GM04504 (cell line): ENCODE measurements around the gene ME3.
"Not testable (repeated sequence)": the region's sequence is repeated elsewhere in the genome, so short reads cannot be mapped to it uniquely, and the experiment has no call there.

ENCODE experiments used
- DNase-seq: peaks from one replicate; pipeline ENCODE4 v3.0.0-alpha.2; 2012; ENCODE audit warnings: low read depth

Gene ME3

DNA sequence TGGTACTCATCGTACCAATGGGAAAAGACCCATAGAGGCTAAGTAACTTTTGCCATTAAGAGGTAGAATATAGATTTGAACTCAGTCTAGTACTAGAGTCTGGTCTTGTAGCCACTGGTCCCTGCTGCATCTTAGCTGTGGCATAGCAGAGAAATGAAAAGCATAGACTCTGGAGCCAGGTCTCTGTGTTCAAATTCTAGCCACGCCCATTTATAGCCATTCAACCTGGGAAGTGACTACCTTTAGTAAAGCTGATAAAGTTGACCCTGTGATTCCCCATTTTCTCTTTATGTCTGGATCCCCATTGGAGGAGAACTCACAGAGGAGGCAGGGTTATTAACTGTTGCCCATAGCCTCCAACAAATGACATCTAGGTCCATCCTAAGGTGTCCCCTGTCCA is 113.6 kb downstream of the ME3 start:
- DNase-seq, result no peak

DNA sequence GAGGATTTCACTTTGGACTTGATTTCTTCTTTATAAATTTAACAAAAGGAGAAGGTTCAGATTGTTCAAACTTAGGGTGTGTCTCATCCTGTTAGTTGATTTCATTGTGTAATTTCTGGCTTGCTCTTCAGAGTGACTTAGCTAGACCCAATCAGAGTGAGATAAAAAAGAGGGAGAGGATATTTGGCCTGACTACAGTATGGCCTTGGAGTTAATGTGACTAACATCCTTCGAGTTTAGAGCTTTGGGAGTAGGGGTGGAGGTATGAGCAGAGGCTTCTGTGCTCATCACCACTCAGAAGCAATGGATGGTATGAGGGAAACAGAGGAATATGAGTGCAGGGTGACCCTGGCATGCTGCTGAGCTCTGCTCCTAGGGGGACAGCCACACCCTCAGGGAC is 114.2 kb downstream of the ME3 start:
- no peak for DNase-seq

DNA sequence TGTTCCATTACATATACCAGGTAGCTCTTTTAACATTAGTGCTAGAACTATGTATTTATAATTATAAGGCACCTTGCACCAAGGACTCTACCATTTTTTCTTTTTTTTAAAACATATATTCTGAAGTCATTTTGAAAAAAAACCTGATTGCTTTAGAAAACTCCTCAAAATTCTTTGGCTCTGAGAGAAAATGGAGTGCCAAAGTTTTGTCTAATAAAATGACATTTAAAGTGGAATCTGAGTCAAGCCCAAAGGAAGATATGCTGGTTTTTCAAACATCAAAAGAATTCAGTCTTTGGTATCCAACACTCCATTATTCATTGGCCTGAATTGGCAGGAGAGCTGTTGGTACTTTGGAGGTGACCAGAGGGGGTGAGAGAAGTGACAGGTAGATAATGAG is 116.5 kb downstream of the ME3 start:
- DNase-seq, result no peak

DNA sequence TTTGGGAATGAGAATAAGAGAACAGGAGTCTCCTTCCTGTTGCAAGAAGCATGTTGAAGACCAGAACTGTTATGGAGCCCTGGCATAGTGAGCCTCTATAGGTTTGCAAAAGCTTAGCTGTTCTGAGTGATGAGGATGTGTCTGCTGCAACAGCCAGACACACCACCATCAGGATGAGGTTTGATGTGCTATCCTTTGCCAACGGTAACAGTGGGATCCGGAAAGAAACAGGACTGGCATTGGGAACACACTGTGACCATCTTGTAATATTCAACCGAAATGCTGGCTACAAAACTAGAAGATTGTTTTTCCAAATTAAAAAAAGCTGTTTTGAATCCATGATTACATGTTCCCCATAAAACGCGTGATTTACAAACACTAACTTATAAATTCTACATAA is 117.0 kb downstream of the ME3 start:
- no peak for DNase-seq

DNA sequence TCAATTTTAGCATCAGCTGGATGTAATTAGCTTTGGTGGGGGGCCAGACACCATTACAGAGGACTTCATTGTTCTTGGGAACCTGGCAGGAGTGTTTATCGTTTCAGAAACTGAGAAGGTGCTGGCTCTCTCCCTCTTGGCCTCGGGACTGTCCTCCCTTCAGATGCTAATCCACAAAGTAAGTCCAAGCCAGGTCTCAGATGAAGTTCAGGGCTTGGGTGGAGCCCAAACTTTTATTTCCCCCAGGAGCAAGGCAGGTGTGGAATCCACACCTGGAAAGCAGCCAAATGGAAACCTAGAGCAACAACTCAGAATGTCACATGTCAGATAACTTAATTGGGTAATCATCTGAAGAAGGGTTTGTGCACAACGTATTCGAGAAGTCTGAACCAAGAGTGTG is 119.2 kb downstream of the ME3 start:
- DNase-seq, result no peak

DNA sequence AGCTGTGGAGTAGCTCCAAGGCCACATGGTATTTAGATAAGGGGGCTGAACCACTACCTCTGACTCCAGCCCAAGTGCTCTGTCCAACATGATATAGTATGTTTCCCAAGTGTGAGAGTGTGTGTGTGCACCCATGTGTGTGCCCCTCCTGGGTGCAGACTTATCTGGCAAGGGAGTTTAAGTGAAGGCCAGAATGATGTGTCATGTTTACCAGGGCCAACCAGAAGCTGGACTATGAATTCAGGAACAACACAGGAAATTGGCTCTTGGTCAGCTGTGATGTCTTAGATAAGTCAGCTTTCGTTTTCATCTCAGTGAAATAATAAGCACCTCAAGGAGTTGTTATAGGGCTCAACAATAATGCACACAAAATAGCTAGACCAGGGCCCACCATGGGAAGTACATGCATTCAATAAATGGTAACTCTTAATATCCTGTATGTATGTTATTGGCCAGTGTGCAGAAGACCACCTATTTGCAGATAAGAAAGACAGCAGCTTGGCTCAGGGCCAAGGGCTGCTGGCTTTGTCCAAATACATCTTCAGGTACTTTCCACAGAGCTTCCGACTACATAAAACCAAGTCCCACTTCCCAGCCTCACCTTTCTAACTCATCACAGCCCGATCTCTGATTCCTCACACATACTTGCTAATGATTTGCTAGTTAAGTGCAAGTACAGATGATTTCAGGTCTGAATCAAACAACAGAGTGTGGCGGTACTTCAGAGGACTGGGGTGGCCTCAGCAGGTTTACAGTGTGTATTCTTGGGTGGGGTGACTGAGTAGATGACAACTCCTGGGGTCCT is 120.9 kb downstream of the ME3 start:
- peak; percentile 72 for DNase-seq

DNA sequence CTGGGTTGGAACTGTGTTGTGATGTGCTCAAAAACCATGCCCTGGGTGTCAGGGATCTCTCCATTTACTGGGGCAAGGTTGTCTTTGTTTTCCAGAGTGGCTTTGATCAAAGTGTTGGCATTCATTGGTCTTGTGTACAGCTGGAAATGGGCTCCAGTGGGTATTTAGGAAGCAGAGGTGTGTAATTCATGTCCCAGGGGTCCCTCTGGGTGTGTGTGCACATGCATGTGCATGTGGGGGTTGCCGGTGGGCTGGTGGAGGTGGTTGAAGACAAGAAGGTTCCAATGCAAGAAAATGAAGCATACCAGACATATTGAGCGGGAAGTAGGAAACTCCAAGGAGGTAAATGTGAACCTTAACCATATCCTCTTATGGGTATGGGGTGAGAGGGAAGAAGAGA is 121.7 kb downstream of the ME3 start:
- no peak for DNase-seq

DNA sequence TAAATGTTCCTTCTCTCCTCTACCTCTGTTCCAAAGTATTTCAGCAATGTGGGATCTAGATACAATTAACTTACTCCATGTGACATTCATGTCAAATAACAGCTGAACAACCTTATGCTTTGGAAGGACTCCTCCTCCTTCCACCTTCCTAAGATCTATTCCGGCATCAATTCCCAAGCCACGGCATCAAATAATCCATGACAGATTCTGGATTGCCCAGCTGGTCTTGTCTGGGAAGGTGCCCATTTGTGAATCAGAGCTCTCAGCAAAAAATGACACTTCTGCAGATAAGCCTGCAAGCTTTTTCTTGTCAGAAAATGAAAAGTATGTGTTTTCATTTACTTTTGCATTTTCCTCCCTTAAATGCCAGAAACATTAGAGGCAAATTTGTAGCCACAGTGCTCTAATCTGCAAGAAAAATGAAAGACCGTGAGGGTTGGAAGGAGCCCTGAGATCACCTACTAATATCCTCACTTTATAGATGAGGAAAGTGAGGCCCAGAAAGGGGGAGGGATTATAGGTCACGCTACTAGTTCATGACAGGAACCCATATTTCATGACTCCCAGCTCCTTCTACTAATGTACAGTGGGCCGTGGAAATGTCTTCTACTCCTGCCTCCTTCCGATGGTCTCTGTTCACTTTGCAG is 124.0 kb downstream of the ME3 start:
- DNase-seq, result no peak

DNA sequence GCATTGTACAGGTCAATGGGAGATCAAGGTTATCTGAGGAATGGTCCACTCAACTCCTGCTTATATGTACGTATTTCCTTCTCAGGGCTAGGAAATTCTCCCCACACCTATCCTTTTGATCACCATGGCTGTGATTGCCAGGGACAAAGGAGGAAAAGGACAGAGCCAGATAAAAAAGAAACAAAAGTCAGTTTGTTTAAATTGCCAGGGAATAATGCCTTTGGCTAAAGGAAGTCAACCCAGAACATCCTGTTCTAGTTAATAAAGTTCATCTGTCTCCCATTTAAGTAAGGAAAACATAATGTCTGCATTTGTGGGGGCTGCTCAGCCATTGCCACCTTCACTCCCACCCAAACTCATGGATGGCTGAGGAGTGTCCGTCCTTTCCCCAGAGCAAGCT is 124.7 kb downstream of the ME3 start:
- DNase-seq, result no peak

DNA sequence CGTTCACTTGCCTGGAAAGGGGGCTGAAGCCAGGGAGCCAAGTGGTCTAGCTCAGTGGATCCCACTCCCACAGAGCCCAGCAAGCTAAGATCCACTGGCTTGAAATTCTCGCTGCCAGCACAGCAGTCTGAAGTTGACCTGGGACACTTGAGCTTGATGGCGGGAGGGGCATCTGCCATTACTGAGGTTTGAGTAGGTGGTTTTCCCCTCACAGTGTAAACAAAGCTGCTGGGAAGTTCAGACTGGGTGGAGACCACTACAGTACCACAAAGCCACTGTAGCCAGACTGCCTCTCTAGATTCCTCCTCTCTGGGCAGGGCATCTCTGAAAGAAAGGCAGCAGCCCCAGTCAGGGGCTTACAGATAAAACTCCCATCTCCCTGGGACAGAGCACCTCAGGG is 131.1 kb downstream of the ME3 start:
- not testable (repeated sequence) for DNase-seq

DNA sequence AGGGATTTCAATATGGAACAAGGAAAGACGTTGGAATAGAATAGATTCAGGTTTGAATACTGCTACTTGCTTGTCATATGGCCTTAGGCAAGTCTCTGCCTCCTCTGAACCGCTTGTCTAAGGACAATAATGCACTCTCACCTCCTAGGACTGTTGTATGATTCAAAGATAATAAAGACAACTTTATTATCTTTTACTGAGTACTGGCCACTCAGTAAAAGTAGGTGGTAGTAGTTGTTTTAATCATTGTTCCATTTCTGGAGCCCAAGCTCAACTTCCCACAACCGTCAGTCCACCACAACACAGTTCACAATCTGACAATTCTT is 134.2 kb downstream of the ME3 start:
- no peak for DNase-seq

DNA sequence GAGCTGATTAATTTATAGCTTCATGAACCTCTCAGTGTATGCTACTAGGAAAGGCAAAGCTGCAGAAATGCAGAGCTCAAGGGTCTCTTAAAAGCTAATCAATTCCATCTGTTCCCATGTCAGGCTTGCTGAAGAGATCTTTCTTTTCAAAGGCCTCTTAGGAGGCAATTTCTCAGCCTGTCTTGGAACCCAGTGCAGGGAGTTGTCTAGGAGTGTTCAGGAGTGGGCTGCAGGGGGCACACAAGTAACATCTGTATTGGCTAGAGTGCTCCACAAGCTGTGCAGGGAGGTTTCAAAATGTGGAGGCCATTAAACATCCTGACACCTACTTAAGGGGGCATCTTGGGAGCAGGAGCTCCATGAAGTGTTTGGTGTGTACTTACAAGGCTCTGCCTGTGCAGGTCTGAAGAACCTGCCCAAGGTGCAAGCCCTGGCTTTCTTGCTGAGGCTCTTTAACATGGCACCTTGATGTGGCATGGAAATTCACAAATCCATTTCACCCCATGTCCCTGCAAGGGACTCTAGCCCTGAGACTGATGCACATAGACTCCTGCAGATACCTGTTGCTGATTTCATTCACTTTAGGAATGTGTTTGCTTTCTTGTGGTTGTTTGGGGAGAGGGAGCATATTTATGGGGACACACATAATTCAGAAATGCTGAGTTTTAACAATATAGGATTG is 134.7 kb downstream of the ME3 start:
- DNase-seq, result no peak

DNA sequence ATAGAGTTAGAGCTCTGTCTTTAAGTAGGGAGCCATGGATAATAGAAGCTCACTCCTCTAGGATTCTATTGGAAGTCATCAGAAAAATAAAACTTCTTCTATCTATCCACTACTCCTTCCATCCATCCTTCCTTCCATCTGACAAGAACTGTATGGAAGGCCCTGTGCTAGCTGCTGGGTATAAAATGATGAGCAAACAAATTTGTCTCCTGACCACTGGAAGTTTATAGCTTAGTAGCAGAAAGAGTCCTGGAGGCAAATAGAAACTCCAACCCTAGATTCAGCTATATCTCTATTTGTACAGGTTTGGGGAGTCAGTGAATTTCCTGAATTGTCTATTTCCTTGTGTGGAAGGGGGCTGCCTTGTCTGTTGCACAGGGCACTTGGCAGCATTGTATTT is 136.6 kb downstream of the ME3 start:
- no peak for DNase-seq

DNA sequence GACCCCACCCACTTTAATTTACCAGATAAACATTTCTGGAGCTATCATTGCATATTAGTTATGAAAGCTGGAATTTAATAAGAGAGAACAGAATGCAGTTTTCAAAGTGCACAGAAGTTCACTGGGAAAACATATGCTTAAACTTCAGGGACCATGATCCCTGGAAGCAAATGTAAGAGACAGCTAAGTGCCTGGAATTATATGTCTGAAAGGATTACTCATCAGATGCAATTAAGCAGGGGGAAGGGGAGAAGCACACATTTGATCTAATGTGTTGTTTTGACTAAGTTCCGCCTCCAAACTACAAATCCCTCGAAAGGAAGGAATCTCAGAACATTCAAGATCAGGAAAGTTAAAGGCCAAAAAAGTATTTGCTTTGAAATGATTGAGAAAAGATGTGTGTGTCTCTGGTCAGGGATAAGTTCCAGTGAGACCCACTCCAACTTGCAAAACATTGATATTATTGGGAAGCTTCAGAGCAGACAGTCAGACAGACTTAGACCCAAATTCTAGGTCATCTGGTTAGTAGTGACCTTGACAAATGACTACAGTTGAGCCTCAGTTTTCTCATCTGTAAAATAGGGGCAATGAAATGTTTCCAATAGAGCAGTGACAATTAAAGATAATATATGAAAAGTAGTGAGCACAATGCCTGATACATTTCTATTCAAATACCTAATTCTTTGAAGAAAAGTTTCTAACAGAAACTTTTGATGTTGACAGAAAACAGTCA is 147.6 kb downstream of the ME3 start:
- no peak for DNase-seq

DNA sequence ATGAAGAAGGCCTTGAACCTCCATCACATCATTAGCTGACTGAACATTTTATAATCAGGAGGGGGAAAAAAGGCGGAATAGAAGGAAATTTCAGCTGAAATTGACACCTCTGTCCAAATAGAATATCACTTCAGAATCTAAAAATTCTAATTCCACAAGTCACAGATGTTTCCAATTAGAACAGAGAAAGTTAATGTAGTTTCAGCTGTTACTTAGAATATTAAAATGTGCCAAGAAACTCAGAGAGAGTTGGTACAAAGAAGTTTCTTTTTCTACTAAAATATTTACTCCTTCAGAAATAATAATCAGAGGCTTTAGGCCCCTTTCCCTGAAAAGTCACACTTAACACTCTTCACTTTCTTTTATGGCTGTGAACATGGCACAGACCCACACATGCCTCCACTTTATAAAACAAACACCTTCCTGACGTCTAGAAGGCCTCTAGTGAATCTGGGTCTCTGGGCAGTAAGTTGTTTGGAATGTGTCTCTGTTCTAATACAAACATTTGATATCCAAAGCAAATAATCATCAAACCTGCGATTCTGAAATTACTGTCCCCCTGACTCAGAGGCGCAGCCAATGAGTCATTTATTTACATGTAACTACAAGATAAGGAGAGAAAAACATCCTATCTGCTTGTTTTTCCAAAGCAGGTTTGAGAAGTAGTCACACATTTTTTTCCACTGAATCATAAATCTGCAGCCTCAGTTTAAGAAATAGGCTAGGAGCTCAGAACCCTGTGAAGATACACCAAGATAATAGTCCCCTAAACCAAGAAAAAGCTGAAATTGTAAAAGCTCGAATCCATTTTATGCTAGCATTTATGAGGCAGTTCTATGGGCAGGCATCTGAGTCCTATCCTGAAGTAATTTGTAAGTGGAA is 148.4 kb downstream of the ME3 start:
- DNase-seq, result no peak

DNA sequence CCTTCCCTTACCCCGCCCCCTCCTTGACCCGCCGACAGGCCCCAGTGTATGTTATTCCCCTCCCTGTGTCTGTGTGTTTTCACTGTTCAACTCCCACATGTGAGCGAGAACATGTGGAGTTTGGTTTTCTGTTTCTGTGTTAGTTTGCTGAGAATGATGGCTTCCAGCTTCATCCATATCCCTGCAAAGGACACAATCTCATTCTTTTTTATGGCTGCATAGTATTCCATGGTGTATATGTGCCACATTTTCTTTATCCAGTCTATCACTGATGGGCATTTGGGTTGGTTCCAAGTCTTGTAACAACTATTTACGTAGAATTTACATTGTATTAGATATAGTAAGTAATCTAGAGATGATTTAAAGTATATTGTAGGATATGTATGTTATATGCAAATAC is 149.9 kb downstream of the ME3 start:
- DNase-seq, result not testable (repeated sequence)

DNA sequence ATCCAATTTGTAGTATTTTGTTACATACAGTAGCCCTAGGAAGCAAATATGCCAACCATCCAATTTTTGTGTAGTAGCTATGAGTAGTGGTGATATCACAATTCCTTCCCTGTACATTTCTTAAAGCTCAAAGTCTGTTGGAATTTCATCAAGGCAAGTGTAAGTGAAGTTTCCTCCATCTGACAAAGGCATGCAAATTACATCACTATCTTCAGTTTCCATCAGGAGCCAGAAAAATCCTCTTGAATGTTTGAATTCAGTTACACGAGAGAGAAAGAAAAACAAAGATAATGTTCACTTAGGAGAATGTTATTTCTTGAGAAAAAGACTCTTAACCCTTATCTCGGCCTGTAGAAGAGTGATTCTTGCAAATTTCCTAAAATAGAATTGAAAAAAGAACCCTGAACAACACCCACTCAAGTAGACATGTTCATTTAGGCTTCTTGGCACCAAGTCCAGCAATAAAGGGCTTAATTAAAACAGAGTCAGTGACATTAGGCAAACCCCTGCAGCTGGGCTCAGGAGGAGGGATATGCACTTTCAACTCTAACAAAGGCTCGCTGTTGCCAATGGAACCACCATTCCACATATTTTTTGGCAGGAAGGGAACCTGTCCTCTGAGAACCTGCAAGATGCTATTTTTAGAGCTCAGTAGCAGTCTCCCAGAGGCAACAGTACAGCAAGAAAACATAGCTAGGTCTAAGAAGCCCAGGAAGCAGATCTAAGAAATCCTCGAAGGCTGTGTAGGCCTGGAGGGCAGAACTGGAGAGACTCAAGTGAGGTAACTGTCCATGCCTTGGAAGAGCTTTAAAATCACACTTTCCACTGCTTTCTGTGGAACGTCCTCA is 153.1 kb downstream of the ME3 start:
- DNase-seq, result peak; percentile 43

DNA sequence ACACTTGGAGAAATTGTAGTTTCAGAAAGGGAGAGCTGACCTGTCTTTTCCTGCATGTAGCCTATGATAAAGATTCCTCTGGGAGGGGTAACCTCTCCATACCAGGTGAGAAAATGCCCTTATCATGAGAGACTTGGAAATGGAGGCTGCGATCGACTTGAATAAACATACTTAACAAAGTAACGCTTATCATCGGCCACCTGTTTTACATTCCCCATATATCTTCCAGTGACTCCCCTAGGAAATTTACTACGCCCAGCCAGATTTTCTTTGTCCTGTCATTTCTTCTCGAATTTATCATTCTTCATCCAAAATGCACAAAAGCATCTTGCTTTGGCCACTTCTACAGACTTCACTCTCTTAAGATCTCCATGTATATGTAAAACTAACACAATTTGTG is 154.2 kb downstream of the ME3 start:
- no peak for DNase-seq

DNA sequence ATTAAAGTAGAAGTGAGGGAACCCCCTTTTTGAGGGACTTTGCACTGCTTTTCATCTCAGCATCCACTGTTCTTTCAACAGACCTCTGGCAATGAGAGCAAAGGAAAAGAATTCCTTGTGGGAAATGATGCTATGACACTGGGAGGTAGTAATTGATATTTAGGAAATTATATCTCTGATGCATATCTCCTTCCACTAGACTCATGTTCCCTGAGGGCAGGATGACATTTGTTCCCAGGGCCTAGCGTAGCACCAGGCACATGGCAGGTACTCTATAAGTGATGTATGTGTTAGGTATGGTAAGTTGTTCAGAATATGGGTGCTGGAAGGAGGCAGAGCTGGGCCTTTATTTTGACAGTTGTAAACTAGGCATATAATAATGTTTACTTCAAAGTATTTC is 154.9 kb downstream of the ME3 start:
- no peak for DNase-seq

DNA sequence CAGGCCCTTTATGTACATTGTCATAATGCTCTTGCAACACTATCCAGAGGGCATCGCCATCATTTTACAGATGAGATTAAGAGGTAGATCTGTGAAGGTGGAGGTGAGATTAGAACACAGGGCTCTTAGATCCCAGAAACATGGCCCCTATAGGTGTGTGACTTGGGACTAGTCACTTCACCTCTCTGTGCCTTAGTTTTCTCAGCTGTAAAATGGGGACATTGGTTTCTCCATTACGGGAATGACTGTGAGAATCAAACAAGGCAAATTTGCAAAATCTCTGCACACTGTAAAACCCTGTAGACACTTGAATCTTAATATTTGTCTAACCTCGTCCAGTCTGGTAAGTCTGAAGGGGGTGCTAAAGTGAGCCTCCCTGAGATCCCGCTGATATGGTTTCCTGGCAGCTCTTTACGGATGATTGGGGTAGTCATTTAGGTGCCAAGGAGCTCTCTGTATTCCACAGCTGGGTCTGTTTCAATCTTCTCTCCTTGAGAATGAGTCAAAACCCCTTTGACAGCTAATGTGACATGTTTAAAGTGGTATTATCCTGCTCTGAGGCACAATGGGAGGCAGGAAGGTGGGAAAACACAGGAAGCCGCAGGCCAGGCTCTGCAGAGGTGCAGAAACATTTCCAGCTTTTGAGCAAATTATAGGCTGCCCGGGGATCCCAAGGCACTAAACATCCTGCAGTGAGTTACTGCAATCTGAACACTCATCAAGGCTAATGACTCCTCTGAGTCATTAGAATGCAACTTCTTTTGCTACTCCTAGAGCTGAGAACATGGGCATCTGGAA is 156.9 kb downstream of the ME3 start:
- peak; percentile 86 for DNase-seq
